Ishikawa (cell line): Measurements from ENCODE around the gene PGBD5.
A peak's percentile ranks its signal among the peaks of the same experiment; 100 is the strongest.

Experiments
- CEBPB ChIP-seq: IDR thresholded peaks from 2 replicates; pipeline ENCODE4 v1.6.1; 2012
- CREB1 ChIP-seq: IDR thresholded peaks from 2 replicates; pipeline ENCODE4 v1.6.1; 2012; ENCODE audit warnings: low read depth
- EGR1 ChIP-seq: IDR thresholded peaks from 2 replicates; pipeline ENCODE4 v1.6.1; 2012
- EP300 ChIP-seq: IDR thresholded peaks from 2 replicates; pipeline ENCODE4 v1.6.1; 2012; ENCODE audit warnings: borderline replicate concordance
- FOXM1 ChIP-seq: IDR thresholded peaks from 2 replicates; pipeline ENCODE4 v1.6.1; 2012; ENCODE audit warnings: low read depth, borderline replicate concordance
- MAX ChIP-seq: IDR thresholded peaks from 2 replicates; pipeline ENCODE4 v1.6.1; 2012
- NFIC ChIP-seq: IDR thresholded peaks from 2 replicates; pipeline ENCODE4 v1.6.1; 2012
- RAD21 ChIP-seq: IDR thresholded peaks from 2 replicates; pipeline ENCODE4 v1.6.1; 2012; ENCODE audit warnings: low read depth
- REST ChIP-seq: IDR thresholded peaks from 2 replicates; pipeline ENCODE4 v1.6.1; 2012; ENCODE audit warnings: low read depth, mild to moderate bottlenecking
- TAF1 ChIP-seq: IDR thresholded peaks from 2 replicates; pipeline ENCODE4 v1.6.1; 2012; ENCODE audit warnings: low read depth, mild to moderate bottlenecking
- TCF12 ChIP-seq: IDR thresholded peaks from 2 replicates; pipeline ENCODE4 v1.6.1; 2012; ENCODE audit warnings: low read depth
- TEAD4 ChIP-seq: IDR thresholded peaks from 2 replicates; pipeline ENCODE4 v1.6.1; 2012
- USF1 ChIP-seq: IDR thresholded peaks from 2 replicates; pipeline ENCODE4 v1.6.1; 2012
- YY1 ChIP-seq: IDR thresholded peaks from 2 replicates; pipeline ENCODE4 v1.6.1; 2012; ENCODE audit warnings: low read depth
- ZBTB7A ChIP-seq: IDR thresholded peaks from 2 replicates; pipeline ENCODE4 v1.6.1; 2012; ENCODE audit warnings: low read depth

The PGBD5 gene

GRCh38 chr1:230295367-230295766 is 130.8 kb downstream of the PGBD5 start:
- TF ChIP-seq CEBPB: no peak

- no peak for TF ChIP-seq ZBTB7A
- no peak for TF ChIP-seq USF1
- no peak for TF ChIP-seq CREB1
- TF ChIP-seq TCF12: no peak
- TF ChIP-seq EGR1: no peak
- TF ChIP-seq NFIC: no peak
- no peak for TF ChIP-seq RAD21
- TF ChIP-seq TEAD4: no peak
- TF ChIP-seq CEBPB: no peak
- TF ChIP-seq TAF1: no peak
- no peak for TF ChIP-seq MAX
Observed at GRCh38 chr1:230293390-230293700, 132.8 kb downstream of the PGBD5 start.

- no peak for TF ChIP-seq NFIC
- no peak for TF ChIP-seq TEAD4
- TF ChIP-seq TCF12: no peak
- no peak for TF ChIP-seq CEBPB
- TF ChIP-seq TAF1: no peak
- TF ChIP-seq MAX: no peak
- TF ChIP-seq YY1: no peak
- TF ChIP-seq RAD21: no peak
- TF ChIP-seq FOXM1: no peak
- TF ChIP-seq REST: no peak
- no peak for TF ChIP-seq EP300
- TF ChIP-seq CREB1: no peak
Observed at GRCh38 chr1:230292689-230293389, 133.3 kb downstream of the PGBD5 start.

GRCh38 chr1:230291731-230292620 is 134.2 kb downstream of the PGBD5 start:
- no peak for TF ChIP-seq USF1
- no peak for TF ChIP-seq TEAD4
- no peak for TF ChIP-seq CEBPB
- no peak for TF ChIP-seq NFIC
- TF ChIP-seq EP300: no peak
- no peak for TF ChIP-seq ZBTB7A
- no peak for TF ChIP-seq TAF1

GRCh38 chr1:230289350-230289644 is 136.8 kb downstream of the PGBD5 start:
- TF ChIP-seq EP300: no peak
- no peak for TF ChIP-seq ZBTB7A
- no peak for TF ChIP-seq REST

GRCh38 chr1:230288641-230289349 is 137.3 kb downstream of the PGBD5 start:
- TF ChIP-seq TEAD4: no peak
- peak; percentile 22; the same call in 1 of the 2 replicates for TF ChIP-seq RAD21
- TF ChIP-seq CREB1: no peak
- TF ChIP-seq REST: peak; percentile 84
- no peak for TF ChIP-seq FOXM1
